ENCODE data around the gene GRHL1.
A peak's percentile ranks its signal among the peaks of the same experiment; 100 is the strongest.
"Not testable (repeated sequence)": the region's sequence is repeated elsewhere in the genome, so short reads cannot be mapped to it uniquely, and the experiment has no call there.

GRHL1 gene

DNA sequence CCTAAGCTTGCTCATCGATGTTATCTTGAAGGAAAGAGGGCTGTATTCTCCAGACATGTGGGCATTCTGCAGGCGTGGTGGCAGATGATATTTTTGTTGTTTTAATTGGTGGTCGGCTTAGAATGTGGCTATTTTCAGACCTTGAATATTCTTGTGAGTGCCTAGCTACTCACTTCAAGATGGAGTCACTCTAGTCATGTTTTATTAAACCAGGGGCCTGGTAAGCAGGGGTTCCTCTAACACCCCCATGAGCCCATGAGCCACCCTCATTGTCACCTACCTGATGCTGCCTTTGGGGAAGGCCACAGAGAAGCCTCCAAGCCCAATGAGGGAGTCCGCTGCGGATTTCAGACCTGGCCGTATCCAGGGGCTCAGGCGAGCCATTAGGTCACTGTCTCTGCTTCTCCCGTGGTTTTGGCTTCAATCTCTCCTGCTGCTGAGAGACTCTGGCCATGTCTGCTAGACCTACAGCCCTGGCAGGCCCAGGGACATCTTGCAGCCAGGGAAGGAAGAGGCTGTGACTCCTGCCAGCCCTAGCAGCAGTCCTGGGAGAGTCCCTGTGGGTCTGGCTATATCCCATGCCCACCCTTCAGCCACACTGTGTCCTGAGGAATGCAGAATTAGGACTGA, 75.6 kb downstream of the GRHL1 start:
- no peak for DNase-seq (ENCODE audit: low read depth)

DNA sequence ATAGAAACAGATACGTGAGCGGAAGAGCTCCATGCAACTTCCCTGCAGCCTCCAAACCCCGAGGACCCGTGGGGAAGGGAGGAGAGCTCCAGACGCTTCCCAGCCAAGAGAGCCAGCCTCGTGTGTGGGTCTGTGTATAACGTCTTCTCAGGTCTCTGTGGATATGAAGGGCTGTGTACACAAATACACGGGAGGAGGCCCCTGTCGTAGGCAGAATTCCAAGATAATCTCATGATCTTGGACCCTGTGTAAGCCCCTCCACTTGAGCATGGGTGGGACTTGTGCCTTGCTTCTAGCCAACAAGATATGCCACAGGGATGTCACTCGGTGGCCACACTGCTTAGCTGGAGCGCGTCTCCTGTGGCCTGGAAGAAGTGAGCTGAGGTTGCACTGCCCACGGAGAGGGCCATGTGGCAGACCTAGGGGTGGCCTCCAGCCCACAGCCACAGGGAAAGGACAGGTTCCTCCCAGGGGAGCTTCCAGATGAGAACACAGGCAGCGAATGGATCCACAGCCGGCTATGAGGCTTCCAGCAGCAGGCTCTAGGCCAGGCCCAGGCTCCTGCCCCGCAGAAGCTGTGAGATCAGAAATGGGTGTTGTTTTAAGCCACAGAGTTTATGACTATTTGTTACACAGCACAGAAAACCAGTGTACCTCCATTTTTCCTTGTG, 76.3 kb downstream of the GRHL1 start:
- no peak for DNase-seq (ENCODE audit: low read depth)

DNA sequence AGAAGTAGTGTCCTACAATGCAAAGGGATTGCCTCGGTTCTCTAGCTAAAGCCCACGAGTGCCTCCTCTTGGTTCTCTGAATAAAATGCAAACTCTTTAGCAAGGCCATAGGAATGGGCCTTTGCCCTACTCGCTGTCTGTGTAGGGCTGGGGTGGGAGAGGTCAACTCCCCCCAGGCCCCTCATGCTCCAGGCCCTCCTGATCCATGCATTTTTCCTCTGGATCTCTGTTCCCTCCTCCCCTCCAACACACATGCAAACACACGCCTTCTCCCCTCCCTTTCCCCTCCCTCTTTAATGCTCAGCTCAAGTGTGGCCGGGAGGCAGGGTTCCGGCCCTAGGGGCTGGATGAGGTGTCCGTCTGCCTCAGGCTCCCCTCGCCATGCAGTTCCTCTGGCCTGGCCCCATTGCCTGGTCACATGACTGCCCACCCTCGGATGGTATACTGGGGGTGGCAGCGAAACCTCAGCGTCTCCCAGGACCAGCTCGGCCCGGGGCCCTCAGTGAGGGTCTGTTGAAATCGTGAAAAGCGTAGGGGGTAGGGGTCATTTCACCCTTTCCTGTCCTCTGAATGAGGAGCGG, 77.0 kb downstream of the GRHL1 start:
- no peak for DNase-seq (ENCODE audit: low read depth)

DNA sequence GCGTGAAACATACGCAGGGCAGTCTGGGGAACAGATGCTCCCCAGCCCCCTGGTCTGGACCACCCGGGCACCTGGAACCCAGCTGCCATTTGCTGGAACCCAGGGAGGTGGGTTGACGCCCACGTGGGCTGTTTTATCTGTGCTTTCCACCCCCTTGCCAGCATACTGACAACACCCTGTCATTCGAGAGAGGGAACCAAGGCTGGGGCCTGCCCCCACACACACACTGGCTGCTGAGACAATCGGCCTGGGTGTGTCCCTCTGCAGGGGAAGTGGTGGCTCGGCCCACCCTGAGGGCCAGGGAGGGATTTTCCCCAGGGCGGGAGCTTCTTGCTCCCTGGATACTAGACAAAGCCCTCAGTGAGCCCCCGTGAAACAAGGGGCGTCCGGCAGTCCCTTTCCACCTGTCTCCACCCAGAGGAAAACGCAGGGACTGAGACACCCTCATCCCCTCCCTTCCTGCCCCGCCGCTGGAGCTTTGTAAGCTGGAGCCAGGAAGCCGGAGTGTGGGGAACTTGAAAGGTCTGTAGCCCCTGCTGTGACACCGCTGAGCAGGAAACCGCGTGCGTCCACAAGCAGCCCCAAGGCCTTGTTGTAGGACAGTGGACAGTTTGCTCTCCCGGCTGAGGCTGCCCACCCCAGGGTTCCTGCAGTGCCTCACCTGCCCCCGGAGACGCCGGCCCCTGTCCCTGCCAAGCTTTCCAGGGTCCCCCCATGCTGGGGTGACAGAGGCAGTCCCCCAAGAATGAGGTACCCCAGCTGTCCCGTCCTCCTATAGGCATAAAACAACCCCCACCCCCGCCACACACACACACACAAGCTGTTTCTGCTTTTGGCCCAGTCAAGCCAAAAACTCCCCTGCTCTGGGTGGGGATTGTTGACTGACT, 77.7 kb downstream of the GRHL1 start:
- DNase-seq (ENCODE audit: low read depth), result no peak

DNA sequence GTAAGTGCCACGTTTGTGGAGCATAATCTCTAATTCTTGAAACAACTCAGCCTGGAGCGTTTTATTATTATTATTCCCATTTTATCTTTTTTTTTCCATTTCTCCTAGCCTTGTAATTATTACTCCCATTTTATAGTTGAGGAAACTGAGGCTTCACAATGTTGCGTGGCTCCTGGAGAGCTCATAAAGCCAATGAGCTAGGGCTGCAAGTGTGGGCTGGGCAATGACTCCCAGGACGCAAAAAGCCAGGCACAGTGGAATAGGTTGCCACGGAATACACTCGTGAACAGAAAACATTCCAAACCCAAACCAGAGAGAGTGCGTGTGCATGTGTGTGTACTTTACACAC, 78.4 kb downstream of the GRHL1 start:
- DNase-seq (ENCODE audit: low read depth), result no peak

DNA sequence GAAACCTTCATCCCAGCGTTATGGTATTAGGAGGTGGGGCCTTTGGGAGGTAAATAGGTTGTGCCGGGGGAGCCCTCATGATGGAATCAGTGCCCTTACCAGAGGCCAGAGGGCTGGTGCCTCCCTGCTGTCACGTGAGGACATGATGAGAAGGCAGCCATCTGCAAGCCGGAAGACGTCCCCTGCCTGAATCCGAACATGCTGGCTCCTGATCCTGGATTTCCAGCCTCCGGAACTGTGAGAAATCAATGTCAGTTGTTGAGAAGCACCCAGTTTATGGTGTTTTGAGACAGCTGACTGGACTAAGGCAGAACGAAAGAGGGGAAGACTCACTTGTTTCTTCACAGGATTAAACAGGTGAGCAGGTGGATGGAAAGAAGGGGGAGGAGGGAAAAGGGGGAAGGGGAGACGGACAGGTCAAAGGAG, 78.8 kb downstream of the GRHL1 start:
- no peak for DNase-seq (ENCODE audit: low read depth)

DNA sequence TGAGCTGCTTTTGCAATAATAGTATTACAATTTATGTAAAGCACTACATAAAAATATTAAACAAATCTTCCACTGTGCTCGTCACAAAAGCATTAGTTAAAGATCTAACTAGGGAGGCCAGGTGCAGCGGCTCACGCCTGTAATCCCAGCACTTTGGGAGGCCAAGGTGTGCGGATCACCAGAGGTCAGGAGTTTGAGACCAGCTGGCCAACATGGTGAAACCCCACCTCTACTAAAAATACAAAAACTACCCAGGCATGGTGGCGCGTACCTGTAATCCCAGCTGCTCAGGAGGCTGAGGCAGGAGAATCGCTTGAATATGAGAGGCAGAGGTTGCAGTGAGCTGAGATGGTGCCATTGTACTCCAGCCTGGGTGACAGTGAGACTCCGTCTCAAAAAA, 79.3 kb downstream of the GRHL1 start:
- DNase-seq (ENCODE audit: low read depth), result not testable (repeated sequence)

DNA sequence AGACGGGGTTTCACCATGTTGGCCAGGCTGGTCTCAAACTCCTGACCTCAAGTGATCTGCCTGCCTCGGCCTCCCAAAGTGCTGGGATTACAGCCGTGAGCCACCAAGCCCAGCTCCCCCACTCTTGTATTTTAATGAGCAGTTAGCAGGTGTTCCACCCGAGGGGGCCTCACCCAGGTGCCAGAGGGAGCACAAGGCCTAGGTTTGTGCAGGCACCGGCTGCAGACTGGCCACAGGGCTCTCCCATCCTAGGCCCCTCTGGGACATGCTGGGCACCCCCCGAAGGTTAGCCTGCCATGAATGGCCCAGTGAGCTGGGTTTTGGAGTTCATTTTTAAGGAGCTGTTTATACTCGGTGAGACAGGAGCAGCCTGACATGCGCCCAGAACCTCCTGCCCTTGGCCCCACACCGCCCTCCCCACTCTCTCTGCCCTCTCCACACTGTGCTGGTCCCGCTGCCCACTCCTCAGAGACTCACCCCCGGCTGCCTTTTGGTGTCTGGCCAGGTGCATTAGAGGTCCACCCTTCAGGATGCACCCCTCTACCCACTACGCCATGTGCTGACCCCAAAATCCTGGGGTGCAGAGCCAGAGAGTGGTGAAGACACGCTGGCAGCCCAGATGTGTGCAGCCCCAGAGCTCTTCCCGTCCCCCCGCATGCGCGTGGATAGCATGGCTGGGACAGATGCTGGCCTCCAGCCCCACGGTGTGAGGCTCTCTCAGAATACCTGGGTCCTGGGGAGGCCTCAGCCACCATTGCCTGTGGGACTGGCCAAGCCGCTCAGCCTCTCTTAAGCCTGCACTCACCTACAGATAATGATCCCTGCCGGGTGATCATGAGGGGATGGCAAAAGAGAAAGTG, 80.6 kb downstream of the GRHL1 start:
- DNase-seq (ENCODE audit: low read depth), result no peak

DNA sequence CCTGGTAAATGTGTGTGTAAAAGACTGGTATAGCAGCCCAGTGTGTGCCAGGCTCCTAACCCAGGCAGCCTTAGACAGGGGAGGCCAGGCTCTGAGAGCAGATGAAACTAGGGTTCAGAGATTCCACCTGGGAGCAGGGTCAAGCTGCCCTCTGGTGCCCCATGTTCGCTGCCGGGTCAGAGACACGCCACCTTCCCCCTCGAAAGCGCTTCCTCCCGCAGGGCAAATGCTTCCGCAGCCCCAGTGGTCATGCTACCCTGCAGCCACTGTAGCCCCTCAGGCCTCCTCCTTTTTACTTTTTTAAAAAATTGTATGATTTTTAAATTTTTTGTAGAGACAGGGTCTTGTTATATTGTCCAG, 81.2 kb downstream of the GRHL1 start:
- DNase-seq (ENCODE audit: low read depth), result no peak

DNA sequence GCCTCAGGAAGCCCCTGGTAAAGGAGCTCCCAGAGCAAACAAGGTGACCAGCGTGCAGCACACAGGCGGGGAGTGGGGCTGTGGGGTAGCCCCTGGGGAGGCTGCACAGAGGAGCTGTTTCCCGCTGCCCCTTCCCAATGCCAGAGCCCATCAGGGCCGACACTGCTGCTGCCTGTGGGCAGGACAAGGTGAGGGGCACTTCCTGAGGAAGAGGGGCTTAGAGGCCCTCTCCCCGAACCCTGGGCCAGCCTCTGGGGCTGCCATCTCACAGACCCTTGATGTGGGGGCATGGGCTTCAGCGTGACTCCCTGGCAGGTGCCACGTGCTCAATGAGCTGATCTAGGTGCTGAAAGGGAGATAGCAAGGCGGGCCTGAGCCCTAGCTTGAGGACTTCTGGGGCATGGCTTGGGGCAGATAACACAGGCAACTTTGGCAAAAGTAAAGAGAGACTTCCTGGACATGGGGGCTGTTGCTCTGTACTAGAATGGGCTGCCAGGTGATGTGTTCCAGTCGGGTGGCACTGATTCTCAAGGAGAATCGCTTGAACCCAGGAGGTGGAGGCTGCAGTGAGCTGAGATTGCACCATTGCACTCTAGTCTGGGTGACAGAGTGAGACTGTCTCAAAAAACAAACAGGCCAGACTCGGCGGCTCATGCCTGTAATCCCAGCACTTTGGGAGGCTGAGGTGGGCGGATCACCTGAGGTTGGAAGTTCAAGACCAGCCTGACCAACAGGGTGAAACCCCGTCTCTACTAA, 81.9 kb downstream of the GRHL1 start:
- DNase-seq (ENCODE audit: low read depth), result no peak

DNA sequence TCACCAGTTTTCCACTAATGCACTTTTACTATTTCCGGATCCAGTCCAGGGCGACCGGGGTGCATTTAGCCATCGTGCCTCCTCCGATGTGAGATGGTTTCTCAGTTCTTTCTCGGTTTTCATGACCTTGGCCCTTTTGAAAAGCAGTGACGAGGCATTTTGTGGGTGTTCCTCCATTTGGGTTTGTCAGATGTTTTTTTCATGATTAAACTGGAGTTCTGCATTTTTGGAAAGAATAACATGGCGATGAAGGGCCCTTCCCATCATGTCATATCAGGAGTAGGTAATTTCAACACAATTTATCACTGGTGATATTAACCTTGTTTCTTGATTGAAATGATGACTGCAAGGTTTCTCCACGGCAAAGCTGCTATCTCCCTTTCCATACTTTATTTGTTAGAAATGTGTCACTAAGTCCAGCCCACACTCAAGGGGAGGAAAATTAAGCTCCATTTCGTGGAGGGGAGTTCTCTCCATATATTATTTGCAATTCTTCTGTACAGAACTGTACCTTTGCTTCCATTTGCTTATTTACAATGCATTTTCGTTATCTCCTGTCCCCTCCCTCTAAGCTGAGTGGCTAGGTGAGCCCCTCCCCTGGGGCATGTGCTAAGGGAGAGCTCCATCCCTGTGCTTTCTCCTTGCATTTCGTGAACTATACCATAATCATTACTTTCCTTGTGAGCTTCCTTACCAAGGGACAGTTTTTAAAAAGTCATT, 83.0 kb downstream of the GRHL1 start:
- DNase-seq (ENCODE audit: low read depth), result no peak

DNA sequence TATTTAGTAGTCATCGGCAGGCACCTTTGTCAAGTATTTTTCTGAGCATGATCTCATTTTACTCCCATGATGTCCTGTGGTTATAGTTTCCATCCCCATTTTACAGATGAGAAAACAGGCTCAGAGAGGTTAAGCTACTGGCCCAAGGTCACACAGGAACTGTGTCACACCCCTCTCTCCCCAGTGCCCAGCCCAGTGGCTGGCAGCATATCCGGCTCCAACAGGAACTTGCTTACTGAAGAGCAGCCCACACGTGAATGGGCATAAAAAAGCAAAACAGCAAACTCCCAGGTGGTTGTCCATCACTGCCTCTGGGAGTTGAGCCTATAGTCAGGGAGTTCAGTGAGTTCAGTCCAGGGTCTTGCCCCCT, 83.5 kb downstream of the GRHL1 start:
- no peak for DNase-seq (ENCODE audit: low read depth)

DNA sequence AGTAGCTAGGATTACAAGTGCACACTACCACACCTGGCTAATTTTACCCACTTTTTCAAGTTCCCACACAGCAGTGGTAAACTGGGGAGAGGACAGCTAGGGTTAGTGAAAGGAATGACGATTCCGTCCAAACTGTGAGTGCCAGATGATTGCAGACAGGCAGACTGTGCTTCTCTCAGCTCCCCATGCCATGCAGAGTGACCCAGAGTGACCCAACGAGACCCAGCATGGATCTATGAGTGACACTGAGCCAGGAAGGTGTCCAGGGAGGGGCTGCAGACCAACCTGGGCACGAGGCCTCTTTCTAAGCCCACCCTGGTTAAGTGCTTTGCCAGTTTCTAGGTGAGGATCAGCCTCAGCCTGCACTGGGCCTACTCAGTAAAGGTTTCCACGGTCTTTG, 84.1 kb downstream of the GRHL1 start:
- no peak for DNase-seq (ENCODE audit: low read depth)

DNA sequence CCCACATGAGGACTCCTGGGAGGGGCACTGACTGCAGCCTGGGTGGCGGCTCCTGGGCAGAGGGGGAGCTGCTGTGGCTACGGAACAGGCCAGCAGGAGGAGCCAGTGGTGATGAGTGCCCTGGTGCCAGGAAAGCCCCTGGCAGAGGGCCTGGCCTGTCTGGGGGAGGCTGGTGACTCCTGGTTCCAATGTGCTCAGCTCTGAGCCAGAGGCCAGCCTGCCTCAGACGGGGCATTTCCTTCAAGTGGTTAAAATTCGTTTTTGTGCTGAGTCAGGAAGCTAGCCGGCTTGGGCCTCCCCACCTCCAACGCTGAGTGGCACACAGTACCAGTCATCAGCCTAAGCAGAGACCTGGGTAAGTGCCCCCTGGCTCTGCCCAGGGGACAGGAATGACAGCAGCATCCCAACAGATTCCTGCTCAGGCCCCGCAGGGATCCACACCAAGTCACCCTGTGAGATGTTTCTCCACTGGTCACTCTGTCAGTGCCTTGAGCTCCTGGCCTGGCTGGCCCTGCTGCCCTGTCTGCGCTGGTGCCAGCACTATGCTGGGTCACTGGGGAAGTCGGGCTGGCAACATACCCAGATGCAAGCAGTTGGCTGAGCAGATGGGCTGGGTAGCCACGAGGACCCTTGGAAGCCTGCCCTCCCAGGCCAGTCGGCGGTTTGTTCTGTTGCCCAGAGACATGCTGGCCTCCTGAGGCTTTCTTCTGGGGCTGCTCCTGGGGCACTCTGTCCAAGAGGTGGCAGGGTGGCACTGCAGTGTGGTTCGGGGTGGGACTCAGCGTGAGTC, 84.8 kb downstream of the GRHL1 start:
- peak; percentile 54 for DNase-seq (ENCODE audit: low read depth)

DNA sequence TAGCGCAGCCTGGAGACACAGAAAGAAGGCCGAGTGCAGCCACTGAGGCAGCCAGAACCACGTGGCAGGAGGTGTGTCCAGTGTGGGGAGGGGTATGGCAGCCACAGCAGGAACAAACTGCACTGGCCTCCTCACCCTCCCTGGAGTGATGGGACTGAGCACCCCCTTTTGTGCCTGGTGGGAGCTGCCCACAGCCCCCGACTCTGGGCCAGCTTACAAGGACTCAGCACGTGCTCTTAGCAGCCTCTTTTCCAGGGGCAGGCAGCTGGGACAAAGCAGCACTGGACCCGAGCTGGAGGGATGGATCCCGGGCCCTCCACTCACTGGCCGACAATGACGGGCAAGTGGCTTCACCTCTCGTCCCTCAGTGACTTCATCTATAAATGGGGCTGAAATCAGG, 86.6 kb downstream of the GRHL1 start:
- DNase-seq (ENCODE audit: low read depth), result no peak

DNA sequence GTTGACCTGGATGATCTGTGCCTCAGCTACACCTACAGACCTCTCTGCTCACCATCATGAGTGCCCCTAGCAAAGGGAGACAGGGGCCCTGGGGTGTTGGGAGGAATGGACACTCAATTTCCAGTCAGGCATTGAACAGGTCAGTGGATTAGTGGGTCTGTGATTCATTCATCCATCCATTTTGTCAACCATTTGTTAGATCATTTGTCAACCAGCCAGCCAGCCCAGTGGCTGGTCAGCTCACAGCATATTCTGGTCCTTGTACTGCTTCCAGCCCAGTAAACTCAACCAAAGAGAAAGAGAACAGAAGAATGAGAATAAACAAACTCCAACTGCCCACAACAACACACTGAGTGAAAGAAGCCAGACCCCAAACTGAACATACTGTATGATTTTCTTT, 87.2 kb downstream of the GRHL1 start:
- DNase-seq (ENCODE audit: low read depth), result no peak

DNA sequence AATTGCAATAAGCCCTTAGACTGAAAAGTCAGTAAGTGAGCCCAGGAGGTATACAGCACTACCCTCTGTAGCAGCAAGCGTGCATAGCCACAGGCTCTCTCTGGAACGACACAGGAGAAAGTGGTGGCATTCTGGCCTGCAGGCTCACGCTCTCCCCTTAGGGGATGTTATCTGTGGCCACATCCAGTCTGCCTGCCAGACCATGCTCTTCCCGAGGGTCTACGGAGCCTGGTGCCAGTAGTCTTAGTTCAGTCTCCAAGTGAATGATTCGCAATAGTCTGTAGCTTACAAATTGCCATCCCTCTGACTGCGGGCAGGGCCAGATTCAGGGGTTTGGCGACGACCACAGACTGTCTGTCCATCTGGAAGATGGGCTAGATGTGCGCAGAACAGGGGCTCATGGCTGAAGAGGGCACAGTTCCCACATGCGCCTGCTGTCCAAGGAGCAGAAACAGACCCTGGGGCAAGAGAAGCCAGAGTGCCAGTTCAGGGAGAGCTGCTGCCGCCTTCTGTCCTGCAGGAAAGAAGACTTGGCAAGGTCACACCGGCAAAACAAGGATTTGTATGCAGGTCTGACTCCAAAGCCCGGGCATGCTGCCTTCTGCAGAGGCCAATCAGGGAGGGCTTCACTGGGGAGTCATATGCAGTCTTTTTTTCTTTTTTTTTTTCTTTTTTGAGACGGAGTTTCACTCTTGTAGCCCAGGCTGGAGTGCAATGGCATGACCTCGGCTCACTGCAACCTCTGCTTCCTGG, 88.3 kb downstream of the GRHL1 start:
- DNase-seq (ENCODE audit: low read depth), result no peak

DNA sequence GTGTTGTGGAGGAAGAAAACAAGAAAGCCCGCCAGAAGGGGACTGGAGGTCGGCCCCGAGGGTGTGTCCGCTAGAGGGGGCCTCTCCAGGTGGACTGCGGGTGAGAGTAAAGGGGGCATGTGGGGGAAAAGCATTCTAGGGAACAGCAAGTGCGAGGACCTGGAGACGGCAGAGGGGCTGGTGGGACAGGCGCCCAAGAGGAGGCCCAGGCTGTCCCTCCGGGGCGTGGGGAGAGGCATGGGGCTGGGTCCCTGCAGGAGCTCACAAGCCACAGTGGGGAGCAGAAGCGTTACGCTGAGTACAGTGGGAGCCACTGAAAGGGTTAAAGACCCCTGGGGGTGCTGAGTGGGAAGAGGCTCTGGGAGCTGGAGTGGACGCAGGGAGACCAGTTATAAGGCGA, 90.2 kb downstream of the GRHL1 start:
- DNase-seq (ENCODE audit: low read depth), result no peak
